NK-92 (cell line): ENCODE results near the gene U2SURP.

Source experiments
- DNase-seq: peaks from one replicate; lab custom pipeline; 2025; ENCODE audit not compliant: unreplicated experiment; lab: John Stamatoyannopoulos, UW

U2SURP gene

DNA sequence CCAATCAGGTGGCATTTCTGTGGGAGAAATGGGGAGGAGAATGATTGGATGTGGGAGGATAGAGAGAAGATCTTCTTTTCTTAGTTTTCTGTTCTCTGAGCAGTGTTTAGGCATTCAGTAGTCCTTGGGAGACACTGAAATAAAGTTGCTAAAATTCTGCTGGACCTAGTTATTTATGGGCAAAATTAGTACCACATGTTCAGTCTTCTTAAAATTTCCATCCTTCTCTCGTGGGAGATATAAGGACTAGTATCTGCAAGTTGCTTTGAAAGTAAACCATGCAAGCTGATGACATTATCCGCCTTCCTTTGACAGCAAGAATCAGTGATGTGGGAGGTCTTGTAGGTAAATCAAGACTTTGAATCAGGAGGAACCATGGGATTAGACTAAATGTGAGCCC, 98.3 kb downstream of the U2SURP start:
- DNase-seq: no peak

DNA sequence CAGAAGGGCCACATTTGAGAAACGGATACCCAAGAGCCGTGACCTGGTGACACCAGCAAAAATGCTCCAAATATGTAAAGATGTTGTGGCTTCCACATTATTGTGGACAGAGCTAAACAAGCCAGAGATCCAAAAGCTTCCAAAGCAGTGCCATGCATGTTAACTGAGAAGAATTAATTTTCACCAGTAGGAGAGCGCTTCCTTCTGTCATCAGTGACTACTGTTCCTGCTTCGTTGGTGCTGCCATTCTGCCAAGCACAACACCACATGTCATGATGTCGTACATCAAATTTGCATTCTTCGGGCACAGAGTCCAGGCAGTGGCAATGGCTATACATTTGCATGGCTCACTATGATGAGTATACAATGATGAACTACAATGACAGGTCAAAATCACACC, 99.1 kb downstream of the U2SURP start:
- no peak for DNase-seq

DNA sequence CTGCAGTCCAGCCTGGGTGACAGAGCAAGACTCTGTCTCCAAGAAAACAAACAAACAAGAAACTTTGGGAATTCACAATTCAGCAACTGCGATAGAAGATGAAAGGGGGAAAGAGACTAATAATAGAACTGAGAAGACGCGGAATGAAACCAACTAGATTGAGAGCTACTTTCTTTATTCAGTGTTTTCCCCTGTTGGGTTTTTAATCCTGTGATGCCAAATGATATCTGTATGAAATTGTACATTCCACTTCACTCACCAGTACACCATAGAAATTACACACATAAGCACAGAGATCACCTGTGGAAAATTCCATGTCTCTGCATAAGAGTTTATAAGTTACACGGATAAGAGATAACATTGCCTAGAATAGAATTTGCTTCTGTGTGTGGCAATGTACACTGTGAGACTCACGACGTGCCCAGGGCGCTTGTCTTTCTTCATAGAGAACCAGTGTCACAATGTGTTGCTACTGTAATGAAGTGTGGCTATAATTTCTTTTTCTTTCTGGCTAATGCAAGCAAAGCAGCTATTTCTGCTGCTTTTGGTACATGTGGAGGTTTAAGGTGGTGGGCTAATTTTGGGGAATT, 100.5 kb downstream of the U2SURP start:
- no peak for DNase-seq

DNA sequence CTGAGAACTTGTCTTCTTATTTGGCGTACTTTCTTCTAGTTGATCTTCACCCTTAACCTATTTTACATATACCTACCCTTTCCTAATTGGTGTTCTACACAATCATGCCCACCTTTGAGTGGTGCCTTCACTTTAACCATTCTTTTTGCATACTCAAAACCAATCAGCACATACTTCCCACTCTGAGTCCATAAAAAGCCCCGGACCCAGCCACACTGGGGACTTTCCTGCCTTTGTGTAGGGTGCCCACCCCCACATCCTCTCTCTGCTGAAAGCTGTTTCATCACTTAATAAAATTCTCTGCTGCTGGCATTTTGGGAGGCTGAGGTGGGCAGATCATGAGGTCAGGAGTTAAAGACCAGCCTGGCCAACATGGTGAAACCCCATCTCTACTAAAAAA, 102.3 kb downstream of the U2SURP start:
- DNase-seq: no peak

DNA sequence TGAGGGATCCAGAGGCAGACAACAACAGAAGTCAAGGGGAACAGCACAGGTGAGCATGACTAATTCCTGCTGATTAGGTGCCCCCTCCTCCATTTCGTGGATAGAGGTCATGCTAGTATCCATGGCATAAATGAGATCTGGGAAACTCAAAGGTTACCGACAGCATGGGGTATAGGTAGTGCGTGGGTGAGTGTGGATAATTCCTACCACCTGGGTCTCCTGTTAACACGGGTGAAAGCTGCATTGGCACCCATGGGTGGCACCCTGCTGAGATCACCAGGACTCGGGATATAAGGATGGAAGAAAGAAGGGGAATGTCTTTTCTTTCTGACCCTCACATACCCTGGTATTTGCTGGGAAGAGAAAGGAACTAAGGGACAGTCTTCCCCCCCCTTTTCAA, 103.8 kb downstream of the U2SURP start:
- DNase-seq: no peak

DNA sequence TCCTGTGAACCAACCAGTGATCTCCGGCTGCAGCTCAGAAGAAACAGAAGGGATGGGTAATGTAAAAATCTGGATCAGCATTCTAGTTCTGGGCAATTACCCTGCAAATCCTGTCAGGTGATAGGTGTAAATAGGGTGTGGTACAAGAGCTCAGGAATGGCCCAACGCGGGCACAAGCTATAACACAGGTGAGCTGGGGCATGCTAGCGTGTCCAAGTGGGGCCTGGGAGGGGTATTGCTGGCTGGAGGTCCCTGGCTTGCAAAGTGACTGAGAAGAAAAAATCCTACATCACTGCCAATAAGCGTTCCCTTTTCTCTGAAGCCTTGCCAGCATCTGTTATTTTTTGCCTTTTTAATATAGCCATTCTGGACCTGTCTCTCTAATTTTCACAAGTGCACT, 108.5 kb downstream of the U2SURP start:
- DNase-seq: no peak
